NCI-H1694 (cell line): ENCODE results near the gene PARP8.
"Not testable (repeated sequence)": the region's sequence is repeated elsewhere in the genome, so short reads cannot be mapped to it uniquely, and the experiment has no call there.

ENCODE experiments used
- DNase-seq: peaks from one replicate; lab custom pipeline; 2025; lab: John Stamatoyannopoulos, UW

Gene PARP8

GRCh38 chr5:50666261-50667022 lies at the start of gene PARP8:
Gene PARP8, plus strand, starts transcription at chr5:50666637. Its CDS starts 459 bp downstream, at chr5:50667096.
- DNase-seq, result no peak

- no peak for DNase-seq
Observed at GRCh38 chr5:50623666-50624065, 42.8 kb upstream of the PARP8 start.

GRCh38 chr5:50634866-50635265 lies 31.6 kb upstream of the PARP8 start:
- not testable (repeated sequence) for DNase-seq

GRCh38 chr5:50637576-50637975 lies 28.9 kb upstream of the PARP8 start:
- not testable (repeated sequence) for DNase-seq

GRCh38 chr5:50646591-50646990 lies 19.8 kb upstream of the PARP8 start:
- no peak for DNase-seq

- DNase-seq, result no peak
Observed at GRCh38 chr5:50647726-50648125, 18.7 kb upstream of the PARP8 start.

GRCh38 chr5:50653946-50654345 lies 12.5 kb upstream of the PARP8 start:
- no peak for DNase-seq

GRCh38 chr5:50655067-50655809 lies 11.2 kb upstream of the PARP8 start:
- DNase-seq, result no peak

- no peak for DNase-seq
Observed at GRCh38 chr5:50655810-50656205, 10.6 kb upstream of the PARP8 start.

- DNase-seq, result no peak
Observed at GRCh38 chr5:50657044-50657443, 9.4 kb upstream of the PARP8 start.

GRCh38 chr5:50658246-50658645 lies 8.2 kb upstream of the PARP8 start:
- no peak for DNase-seq

GRCh38 chr5:50663636-50664035 lies 2.8 kb upstream of the PARP8 start:
- no peak for DNase-seq

- no peak for DNase-seq
Observed at GRCh38 chr5:50665091-50665490, 1.3 kb upstream of the PARP8 start.

GRCh38 chr5:50665761-50666202 lies 655 bp upstream of the PARP8 start:
- not testable (repeated sequence) for DNase-seq

GRCh38 chr5:50667023-50667652 lies 701 bp downstream of the PARP8 start:
- DNase-seq, result no peak

GRCh38 chr5:50667653-50668595 lies 1.5 kb downstream of the PARP8 start:
- no peak for DNase-seq

- not testable (repeated sequence) for DNase-seq
Observed at GRCh38 chr5:50668636-50669035, 2.2 kb downstream of the PARP8 start.

GRCh38 chr5:50672663-50673062 lies 6.2 kb downstream of the PARP8 start:
- DNase-seq, result no peak

GRCh38 chr5:50673444-50673843 lies 7.0 kb downstream of the PARP8 start:
- DNase-seq, result not testable (repeated sequence)

GRCh38 chr5:50675385-50675784 lies 8.9 kb downstream of the PARP8 start:
- no peak for DNase-seq

- not testable (repeated sequence) for DNase-seq
Observed at GRCh38 chr5:50679554-50679953, 13.1 kb downstream of the PARP8 start.

- DNase-seq, result no peak
Observed at GRCh38 chr5:50684721-50685120, 18.3 kb downstream of the PARP8 start.
